Stimulated activated CD4-positive, alpha-beta T cell treated with anti-CD3 and anti-CD28 coated beads, Interleukin-1b, Interleukin-23, amount 100 ng/mL, for 4 hours (primary cell): Measurements from ENCODE around the gene SH2B3.
"Not testable (repeated sequence)": the region's sequence is repeated elsewhere in the genome, so short reads cannot be mapped to it uniquely, and the experiment has no call there.

Experiments used
- DNase-seq, 2 donors: peaks; one replicate each; pipeline ENCODE4 v3.0.0-alpha.2; 2020; ENCODE audit warnings: low read depth in 2 of 2

Gene SH2B3

DNA sequence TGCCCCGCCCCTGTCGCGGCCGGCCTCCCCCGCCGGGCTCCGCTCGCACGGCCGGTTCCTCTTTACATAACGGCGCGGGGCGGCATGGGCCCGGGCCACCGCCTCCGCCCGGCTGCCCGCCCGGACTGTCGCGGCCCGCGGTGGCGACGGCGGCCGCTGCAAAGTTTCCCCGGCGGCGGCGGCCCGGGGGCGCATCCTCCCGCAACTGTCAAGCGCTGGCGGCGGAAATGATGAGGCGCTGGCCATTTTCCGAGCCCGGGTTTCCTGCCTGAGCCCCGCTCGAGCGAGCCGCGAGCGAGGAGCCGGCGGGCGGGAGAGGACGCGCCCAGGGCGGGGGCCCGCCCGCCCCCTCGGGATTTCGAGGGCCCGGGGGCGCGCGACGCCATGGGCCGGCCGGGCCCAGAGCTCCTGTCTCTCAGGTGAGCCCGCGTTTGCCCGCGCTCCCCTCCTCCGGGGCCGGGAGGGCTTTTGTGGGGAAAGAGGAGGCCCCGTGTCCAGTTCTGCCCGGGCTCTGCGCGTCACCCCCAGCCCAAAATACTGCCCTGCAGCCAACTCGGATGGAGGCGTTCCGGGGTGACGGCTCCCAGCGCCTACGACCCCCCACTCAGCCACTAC is at the start of gene SH2B3:
TSS of gene SH2B3 (plus strand) at position 65 of the 615 bp plus-strand sequence. CDS start 12,223 bp downstream, outside the sequence.
- DNase-seq: no peak

DNA sequence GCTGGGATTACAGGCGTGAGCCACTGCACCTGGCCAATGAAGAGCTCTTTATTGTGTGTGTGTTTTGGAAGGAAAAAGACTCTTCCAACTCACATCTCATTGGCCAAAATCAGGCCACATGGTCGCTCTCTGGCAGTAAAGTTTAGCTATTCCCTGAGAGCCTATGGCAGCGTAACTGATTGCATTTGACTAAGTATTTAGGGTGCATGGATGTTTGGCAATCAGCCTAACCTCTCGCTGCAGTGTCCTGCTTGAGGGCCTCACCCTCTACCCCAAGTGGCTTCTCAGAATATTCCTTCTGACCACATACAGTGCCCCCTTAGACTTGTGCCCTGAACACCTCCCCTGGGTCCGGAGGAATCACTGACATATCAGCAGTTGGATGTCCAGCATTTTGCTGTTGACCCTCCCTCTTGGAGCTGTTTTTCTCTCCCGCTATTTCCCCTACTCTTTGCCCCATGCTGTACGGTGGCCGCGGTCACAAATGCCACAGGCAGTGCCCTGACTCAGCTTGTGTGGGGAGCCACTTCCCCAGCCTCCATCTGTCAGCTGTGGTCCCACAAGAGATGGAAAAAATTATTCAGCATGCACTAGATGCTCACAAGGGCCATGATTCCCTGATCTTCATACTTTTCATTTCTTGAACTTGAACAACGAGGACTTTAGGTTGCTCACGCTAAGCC is 46.4 kb upstream of the SH2B3 start:
- peak in 1 of 2 donors; percentile 6 for DNase-seq

DNA sequence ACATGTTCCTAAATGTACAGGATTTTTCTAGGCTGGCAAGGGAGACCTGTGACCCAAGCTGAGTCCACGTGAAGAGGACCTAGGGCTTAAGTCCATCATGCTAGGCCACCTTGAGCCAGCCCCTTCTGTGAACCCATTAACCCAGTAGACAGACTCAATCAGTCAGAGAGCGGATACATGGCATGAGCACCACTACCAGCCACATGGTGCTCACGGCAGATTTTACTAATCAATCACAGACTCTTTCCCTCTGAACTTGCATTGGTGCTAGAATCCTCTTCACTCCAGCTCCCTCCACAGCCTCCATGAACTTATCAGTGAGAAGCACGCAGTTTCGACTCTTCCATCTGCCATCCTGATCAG is 45.8 kb upstream of the SH2B3 start:
- no peak for DNase-seq

GRCh38 chr12:111360325-111360930 is 45.3 kb upstream of the SH2B3 start:
- DNase-seq: no peak

GRCh38 chr12:111361073-111361716 is 44.5 kb upstream of the SH2B3 start:
- no peak for DNase-seq

GRCh38 chr12:111361717-111362576 is 43.8 kb upstream of the SH2B3 start:
- DNase-seq: no peak

DNA sequence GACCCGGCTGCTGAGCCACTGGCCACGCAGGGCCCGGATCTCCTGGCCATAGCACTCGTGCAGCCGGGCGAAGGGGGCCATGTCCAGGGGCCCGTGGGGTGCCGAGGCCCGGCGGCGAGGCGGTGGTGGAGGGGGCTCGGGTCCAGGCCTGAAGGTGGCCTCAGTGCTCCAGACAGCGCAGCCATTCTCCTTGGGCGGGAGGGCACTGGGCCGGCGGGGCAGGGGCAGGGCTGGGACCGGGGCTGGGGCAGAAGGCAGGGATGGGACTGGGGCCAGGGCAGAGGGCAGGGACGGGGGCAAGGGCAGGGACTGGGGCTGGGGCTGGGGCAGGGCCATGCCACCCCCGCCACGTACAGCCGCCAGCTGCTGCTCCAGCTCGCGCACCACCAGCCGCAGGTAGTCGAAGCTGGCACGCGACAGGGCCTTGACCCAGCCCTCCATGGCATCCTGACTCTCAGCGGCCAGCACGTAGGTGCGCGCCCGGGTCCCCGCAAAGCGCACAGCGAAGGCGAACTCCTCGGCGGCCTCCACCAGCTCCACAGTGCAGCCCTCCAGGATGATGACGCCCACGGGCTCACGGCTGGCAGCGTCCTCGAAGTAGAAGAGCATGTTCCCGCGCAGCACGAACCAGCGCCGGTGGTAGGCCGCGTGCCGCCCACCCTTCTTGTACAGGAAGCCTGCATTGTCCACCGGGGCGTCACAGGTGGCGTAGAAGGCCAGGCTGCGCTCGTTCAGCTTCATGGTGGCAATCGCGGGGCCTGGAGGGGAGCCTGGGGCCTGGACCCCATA is 42.8 kb upstream of the SH2B3 start:
- DNase-seq: no peak

GRCh38 chr12:111363578-111363977 is 42.1 kb upstream of the SH2B3 start:
- DNase-seq: no peak

- no peak for DNase-seq
Observed at GRCh38 chr12:111366075-111366474, 39.6 kb upstream of the SH2B3 start.

DNA sequence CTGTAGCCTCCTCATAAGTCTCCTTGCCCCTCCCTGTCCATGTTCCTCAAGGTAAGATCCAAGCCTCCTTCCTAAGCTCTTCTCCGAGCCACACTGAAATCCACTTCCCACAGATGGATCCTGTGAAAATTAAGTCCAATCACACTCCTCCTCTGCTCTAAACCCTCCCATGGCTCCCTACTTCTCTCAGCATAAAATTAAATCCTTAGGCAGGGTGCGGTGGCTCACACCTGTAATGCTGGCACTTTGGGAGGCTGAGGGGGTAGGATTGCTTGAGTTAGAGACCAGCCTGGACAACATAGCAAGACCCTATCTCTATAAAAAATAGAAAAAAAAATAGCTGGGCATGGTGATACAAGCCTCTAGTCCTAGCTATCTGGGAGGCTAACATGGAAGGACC is 39.1 kb upstream of the SH2B3 start:
- no peak for DNase-seq

DNA sequence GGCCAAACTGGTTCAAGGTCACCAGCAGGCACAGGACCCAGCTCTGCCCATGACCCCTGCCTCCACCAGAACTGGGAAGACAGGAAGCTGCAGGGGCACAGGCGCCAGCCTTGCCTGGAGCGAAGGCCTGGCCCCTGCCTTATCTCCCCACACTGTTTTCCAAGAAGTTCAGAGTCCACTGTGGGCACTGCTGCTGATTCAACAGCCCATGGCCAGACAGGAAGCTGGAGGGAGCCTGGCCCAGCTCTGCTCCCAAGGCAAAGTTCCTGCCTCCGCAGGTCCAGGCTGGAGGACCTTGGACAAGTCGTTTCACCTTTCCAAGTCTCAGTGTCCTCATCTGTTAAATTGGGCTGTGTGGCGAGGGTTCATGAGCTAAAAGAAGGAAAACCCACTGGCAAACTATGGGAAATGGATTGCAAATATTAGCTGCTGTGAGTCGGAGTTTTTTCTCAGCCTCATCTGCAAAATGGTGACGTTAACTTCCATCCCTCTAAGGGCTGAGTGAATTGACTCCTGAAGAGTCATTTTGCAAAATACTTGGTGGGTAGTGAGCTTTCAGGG is 38.0 kb upstream of the SH2B3 start:
- DNase-seq: no peak

GRCh38 chr12:111368291-111368787 is 37.4 kb upstream of the SH2B3 start:
- no peak for DNase-seq

DNA sequence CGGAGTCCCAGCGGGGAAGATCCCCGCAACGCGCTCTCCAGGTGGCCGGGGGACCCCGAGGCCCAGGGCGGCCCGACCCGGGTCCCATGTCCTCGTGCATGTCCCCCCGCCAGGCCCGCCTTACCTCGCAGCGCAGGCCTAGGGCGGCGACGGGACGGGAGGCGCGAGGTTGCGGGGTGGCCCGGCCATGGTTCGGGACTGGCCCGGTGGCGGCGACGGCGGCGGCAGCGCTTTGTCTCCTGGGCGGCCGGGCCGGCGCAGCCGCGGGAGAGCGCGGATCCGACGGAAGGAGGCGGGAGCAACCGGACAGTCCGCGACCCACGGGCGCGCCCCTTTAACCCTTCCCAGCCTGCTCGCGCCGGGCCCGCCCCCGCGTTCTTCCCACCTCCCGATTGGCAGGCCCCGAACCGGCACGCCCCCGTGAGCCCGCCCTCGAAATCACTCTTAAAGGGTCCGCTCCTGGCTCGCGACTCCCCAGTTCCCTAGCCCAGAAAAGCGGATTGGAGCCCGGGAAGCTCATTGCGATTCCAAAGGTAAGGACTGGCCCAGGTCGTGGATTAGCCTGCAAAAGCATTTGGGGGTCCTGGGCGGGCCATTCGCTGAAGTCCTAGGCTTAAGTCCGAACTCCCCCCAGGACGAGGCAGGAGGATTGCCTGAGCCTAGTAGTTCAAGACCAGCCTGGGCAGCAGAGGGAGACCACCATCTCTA is 36.8 kb upstream of the SH2B3 start, which contains the start of gene PHETA1:
TSS of gene PHETA1 (minus strand) at position 308 of the 708 bp plus-strand sequence. CDS start 5,668 bp downstream, outside the sequence.
- peak; percentile 70 to 82 for DNase-seq

GRCh38 chr12:111369496-111370220 is 36.1 kb upstream of the SH2B3 start:
- no peak for DNase-seq

- DNase-seq: not testable (repeated sequence)
Observed at GRCh38 chr12:111373231-111373630, 32.5 kb upstream of the SH2B3 start.

DNA sequence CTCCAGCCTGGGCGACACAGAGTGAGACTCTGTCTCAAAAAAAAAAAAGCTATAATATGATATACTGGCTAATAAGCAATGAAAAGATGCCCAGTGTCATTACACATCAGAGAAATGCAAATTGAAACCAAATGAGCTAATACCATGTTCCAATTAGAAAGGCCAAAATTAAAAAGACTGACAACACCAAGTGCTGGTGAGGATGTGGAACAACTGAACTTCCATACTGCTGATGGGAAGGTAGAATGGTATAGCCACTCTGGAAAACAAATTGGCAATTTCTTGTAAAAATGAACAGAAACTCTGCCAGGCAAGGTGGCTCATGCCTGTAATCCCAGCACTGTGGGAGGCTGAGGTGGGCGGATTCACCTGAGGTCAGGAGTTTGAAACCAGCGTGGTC is 28.3 kb upstream of the SH2B3 start:
- no peak for DNase-seq

DNA sequence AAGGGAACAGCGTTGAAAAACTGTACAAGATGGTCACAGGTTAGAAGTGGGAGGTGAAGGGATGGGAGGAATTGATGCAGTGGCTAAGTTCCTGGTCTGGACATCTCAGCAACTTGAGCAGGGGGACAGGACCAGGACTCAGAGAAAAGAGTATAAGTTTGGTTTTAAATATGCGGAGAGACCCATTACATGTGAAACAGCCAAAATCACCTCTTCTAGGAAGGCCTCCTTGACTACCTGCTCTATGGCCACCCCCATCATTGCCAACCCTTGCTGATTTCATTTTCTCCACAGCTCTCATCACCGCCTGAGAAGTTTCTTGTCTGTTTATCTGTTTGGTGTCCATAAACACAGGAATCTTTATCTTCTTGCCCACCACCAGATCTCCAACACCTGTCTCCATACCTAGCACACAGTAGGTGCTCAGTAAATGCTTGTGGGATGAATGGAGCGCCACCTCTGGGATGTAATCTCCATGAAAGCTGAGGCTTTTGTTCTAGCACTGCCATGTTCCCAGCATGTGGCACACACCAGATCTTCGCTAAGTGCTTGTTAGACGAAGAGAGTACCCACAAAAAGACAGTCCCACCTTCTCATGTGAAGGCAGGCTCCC is 25.7 kb upstream of the SH2B3 start:
- no peak for DNase-seq

DNA sequence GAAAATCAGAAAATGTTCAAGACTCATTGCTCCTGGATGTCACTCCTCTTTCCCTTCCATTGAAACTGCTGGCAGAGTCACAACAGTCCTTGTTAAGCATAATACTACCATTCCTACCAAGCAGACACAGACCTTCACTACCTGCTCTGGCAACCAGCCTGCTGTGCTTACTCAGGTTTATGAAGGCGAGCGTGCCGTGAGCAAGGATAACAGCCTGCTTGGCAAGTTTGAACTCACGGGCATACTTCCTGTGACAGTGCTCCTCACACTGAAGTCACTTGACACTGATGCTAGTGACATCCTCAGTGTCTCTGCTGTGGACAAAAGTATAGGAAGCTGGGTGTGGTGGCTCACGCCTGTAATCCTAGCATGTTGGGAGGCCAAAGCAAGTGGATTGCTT is 21.1 kb upstream of the SH2B3 start:
- DNase-seq: no peak

GRCh38 chr12:111386885-111387284 is 18.8 kb upstream of the SH2B3 start:
- no peak for DNase-seq
